GM18499 (cell line): ENCODE results near the gene GALR1.

Source experiments
- ATAC-seq: cut with Tn5 transposase; IDR thresholded peaks from one replicate; pipeline ENCODE4 v1.9.1; 2021; ENCODE audit warnings: moderate number of reproducible peaks; ENCODE audit not compliant: insufficient read depth, unreplicated experiment

GALR1 gene

GRCh38 chr18:77314952-77315351 is 65.3 kb downstream of the GALR1 start:
- ATAC-seq, result no peak

- no peak for ATAC-seq
Measured at GRCh38 chr18:77316008-77316407, 66.4 kb downstream of the GALR1 start.

GRCh38 chr18:77316641-77317040 is 67.0 kb downstream of the GALR1 start:
- ATAC-seq, result no peak

GRCh38 chr18:77320971-77321559 is 71.4 kb downstream of the GALR1 start:
- no peak for ATAC-seq

- no peak for ATAC-seq
Measured at GRCh38 chr18:77321823-77322805, 72.5 kb downstream of the GALR1 start.

- no peak for ATAC-seq
Measured at GRCh38 chr18:77323640-77324299, 74.1 kb downstream of the GALR1 start.
